Cardiac fibroblast (primary cell): ENCODE results near the gene OAS2.

Source experiments
- DNase-seq, 2 donors: peaks; one replicate each; pipeline versions ENCODE4 v3.0.0 to v3.0.0-alpha.2; 2010; ENCODE audit warnings: low read depth in 2 of 2
- H3K4me3 ChIP-seq, 2 donors: replicated peaks in 1 of 2; 1 replicate in 1 of 2; 2 replicates in 1 of 2; pipeline ENCODE4 v1.5.1; 2011; ENCODE audit warnings: low read depth in 2 of 2, low read length in 2 of 2, mild to moderate bottlenecking in 2 of 2, moderate library complexity in 1 of 2
- CTCF ChIP-seq: IDR thresholded peaks from one replicate; pipeline ENCODE4 v1.5.1; 2011; ENCODE audit warnings: low read depth, mild to moderate bottlenecking, low read length, inconsistent platforms

The OAS2 gene

DNA sequence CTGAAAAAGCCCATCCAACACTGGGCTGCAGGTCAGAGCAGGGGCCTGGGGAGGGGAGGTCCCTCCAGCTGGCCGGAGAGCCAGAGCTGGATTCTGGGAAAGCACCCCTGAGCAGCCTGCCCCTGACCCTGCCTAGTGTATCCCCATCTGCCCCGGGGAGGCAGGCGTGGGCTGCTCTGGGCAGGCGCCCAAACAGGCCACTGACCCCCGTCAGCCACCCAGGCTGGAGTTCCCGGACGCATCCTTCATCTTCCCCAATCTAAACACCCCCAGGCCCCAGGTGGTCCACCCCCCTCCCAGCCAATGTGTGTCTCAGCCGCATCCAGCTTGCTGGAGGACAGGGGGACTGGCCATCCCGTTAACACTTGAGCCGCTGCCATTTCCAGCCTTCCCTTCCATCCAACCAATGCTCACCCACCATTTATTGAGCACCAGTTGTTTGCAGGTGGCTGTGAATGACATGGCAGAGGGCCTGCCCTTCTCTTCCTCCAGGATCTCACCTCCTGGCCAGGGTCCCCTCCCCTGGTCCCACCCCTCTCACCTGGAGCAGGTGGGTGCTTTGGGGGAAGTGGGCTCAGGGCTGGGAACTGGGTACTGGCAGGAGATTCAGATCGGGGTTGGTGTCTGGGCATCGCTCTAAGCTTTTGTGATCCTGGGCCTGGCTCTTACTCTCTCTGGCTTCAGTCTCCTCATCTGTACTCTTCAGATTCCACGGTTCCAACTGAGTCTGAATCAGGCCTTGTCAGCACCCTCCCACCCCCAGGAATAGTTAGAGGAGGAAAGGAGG, 77.5 kb downstream of the OAS2 start:
- H3K4me3 ChIP-seq, result no peak overlapping the region
- DNase-seq, result no peak
- no peak for TF ChIP-seq CTCF

- peak overlapping the region; percentile 24 to 32 for H3K4me3 ChIP-seq
- DNase-seq, result no peak
- no peak for TF ChIP-seq CTCF
These were observed 78.0 kb downstream of the OAS2 start for GRCh38 chr12:113056381-113056630.

DNA sequence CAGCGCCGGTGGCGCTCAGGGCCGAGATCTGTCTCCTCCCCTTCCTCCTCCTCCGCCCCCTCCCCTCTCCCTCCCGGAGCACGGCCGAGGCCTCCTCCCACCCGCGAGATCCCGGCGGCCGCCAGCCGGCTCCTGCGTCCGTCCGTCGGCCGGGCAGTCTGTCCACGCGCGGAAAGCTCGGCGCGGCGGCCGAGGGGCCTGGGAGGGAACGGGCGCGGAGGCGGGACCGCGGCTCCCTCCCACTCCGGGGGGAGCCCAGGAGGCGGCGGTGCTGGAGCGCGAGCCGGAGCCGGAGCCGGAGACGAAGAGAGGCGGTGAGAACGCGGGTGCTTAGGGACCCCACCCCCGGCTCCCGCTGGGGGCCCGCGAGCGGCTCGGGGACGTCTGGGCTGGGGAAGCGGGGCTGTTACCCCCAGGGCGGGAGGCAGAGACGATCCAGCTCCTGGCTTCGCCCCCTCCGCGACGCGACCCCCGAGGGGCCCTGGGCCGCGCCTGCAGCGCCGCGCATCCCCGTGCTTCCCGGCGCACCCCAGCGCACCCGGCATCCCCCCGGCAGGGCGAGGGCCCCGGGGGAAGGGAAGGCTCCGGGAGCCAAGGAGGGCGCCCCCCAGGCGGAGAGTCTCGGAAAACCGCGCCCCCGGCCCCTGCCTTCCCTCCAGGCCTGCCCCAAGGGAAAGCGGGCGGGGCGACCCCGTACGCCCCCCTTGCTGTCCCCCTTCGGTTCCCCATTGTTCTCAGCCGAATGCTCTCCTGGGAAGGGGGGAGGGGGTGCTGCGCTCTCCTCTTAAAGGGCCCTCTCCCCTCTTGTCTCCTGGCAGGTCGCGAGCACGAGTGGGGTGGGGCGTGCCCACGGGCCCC, 78.5 kb downstream of the OAS2 start, which contains the start of gene DTX1:
Gene DTX1, plus strand, starts transcription at position 100 of the 858 bp plus-strand sequence. CDS start 1,463 bp downstream, outside the sequence.
- H3K4me3 ChIP-seq, result peak within 1 kb of the TSS; percentile 24 to 47
- TF ChIP-seq CTCF, result no peak
- DNase-seq, result peak in 1 of 2 donors; percentile 18

DNA sequence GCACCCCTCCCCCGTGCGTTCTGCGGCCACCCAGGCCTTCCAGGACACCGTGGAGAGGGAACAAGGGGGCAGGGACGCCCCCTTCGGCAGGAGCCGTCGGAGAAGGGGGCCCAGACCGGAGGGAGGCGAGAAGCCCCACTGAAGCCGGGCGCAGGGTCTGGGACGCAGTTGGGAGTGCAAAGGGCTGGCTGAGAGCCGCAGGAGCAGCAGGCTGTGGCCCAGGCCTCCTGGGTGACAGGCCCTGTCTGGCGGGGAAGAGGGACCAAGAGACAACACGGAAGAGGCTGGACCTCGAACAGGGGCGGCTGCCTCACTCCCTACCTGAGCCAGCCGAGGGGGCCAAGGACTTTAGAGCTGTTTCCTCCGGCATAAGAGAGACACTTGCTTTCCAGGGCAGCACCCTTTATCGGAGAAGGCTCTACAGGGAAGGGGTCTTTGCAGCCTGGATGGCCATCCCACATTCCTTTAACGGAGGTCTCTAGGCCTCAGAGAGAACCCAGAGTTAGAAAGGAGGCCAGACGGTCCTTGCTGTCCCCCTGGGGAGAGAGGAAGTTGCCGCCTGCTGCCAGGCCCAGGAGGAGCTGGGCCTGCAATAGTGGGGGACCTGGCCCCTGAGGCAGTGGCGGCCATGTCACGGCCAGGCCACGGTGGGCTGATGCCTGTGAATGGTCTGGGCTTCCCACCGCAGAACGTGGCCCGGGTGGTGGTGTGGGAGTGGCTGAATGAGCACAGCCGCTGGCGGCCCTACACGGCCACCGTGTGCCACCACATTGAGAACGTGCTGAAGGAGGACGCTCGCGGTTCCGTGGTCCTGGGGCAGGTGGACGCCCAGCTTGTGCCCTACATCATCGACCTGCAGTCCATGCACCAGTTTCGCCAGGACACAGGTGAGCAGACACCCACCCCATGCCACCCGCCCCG, 79.5 kb downstream of the OAS2 start:
- TF ChIP-seq CTCF, result no peak
- no peak for DNase-seq
- no peak overlapping the region for H3K4me3 ChIP-seq

DNA sequence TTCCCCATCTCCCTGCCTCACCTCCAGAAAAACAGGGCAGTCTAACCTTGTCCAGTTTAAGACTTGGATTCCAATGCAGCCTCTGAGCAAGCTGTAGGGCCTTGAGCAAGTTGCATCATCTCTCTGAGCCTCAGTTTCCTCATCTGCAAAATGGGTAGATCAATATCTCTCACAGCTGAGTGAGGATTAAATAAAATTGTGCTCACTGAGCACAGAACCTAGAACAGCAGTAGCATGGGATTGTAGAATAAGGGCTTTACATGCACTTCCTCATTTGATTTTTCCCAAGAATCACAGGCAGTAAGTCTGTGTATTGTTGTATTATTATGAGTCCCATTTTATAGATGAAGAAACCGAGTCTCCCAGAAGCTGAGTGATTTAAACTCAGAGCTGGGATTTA, 80.2 kb downstream of the OAS2 start:
- H3K4me3 ChIP-seq, result no peak overlapping the region
- no peak for DNase-seq
- no peak for TF ChIP-seq CTCF

DNA sequence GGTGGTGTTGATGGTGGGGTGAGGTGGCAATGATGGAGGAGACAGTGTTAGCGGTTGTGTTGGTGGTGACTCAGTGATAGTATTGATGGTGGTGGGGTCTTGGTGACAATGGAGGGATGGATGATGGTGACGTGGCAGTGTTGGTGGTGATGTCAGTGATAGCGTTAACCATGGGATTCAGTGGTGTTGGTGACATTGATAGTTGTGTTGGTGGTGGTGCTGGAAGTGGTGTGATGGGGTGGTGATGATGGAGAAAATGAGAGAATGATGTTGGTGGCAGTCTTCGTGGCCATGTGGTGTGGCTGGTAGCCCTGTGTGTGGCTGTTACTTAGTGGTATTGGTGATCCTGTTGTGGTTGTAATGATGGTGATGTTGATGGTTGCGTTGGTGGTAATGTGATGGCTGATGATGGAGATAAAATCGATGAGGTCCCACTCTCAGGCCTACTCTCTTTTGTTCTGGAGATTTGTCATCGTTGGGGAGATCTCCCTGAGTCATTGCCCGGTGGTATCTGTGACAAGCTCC, 80.8 kb downstream of the OAS2 start:
- TF ChIP-seq CTCF, result no peak
- DNase-seq, result no peak
- H3K4me3 ChIP-seq, result no peak overlapping the region
